ENCODE data around the gene SF3A2. TPM values are rescaled to one million over a fixed set of nuclear protein-coding genes. Genes with fewer than 3 reads are reported as not detected.

Gene SF3A2, protein sequence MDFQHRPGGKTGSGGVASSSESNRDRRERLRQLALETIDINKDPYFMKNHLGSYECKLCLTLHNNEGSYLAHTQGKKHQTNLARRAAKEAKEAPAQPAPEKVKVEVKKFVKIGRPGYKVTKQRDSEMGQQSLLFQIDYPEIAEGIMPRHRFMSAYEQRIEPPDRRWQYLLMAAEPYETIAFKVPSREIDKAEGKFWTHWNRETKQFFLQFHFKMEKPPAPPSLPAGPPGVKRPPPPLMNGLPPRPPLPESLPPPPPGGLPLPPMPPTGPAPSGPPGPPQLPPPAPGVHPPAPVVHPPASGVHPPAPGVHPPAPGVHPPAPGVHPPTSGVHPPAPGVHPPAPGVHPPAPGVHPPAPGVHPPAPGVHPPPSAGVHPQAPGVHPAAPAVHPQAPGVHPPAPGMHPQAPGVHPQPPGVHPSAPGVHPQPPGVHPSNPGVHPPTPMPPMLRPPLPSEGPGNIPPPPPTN
- total RNA-seq = 10 to 100 TPM; 12.9 to 32.0 TPM
- polyA plus RNA-seq = 10 to 100 TPM in 1 of 2 donors, 1 to 10 TPM in 1; 2.2 to 13.5 TPM

DNA sequence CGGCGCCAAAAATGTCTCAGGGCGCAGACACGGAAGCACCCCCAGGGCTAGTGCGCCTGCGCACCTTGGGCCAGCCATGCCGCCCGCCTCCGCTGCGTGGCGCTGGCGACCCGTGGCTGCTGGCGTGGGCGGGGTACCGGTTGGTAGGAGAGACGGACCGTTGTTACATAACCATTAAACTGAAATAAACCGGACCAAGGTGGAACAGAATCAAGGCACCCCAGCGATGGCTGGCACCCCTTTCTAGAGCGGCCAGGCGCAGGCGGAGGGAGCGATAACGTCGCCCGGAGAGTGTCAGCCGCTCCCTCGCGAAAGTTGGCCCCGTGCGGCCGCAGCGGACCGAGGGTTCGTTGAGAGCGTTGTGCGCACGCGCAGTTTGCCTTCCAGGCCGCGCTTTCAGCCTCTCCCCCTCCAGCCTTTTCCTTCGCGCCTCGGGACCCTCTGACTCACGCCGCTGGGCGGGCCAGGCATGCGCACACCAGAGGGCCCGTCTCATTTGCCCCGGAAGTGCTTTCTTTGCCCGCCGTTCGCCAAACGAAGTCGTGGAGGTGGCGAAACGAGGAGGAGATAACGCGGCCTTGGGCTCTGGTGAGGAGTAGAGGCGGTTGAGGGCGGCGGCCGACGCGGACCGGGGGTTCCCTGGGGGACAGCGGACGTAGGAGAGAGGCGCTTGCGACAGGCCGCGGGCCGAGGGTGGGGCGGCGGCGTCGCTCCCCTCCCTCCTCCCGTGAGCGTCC, at the start of gene SF3A2, which contains the start of gene PLEKHJ1:
SF3A2 (plus strand) TSS at position 511 of the 737 bp plus-strand sequence. CDS start 6,595 bp downstream, outside the sequence.
PLEKHJ1 (minus strand) TSS at position 16 of the 737 bp plus-strand sequence. CDS start 81 bp downstream, outside the sequence.
- TF ChIP-seq, protein P1, sequence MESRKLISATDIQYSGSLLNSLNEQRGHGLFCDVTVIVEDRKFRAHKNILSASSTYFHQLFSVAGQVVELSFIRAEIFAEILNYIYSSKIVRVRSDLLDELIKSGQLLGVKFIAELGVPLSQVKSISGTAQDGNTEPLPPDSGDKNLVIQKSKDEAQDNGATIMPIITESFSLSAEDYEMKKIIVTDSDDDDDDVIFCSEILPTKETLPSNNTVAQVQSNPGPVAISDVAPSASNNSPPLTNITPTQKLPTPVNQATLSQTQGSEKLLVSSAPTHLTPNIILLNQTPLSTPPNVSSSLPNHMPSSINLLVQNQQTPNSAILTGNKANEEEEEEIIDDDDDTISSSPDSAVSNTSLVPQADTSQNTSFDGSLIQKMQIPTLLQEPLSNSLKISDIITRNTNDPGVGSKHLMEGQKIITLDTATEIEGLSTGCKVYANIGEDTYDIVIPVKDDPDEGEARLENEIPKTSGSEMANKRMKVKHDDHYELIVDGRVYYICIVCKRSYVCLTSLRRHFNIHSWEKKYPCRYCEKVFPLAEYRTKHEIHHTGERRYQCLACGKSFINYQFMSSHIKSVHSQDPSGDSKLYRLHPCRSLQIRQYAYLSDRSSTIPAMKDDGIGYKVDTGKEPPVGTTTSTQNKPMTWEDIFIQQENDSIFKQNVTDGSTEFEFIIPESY (IDR thresholded peaks at IDR 0.05) = peak; percentile 56
- TF ChIP-seq HNF4A (conservative IDR thresholded peaks at IDR 0.05) (peak; percentile 24 to 27), FOXA1 (IDR thresholded peaks at IDR 0.05) (no peak), GABPA (IDR thresholded peaks at IDR 0.05 in 1 of 2, conservative IDR thresholded peaks at IDR 0.05 in 1 of 2) (peak; percentile 76 to 93), HNF4G (IDR thresholded peaks at IDR 0.05) (no peak), RAD21 (IDR thresholded peaks at IDR 0.05) (peak; percentile 95 to 96), SP1 (IDR thresholded peaks at IDR 0.05) (peak; percentile 46), TAF1 (conservative IDR thresholded peaks at IDR 0.05) (no peak), NR2F2 (IDR thresholded peaks at IDR 0.05) (no peak), EGR1 (IDR thresholded peaks at IDR 0.05; ENCODE audit: low read depth in 2 of 2) (peak; percentile 85 to 94), YY1 (IDR thresholded peaks at IDR 0.05) (peak; percentile 69), JUND (IDR thresholded peaks at IDR 0.05) (peak; percentile 90 to 96), RXRA (IDR thresholded peaks at IDR 0.05) (peak in 1 of 2 donors; percentile 34), FOXA2 (IDR thresholded peaks at IDR 0.05) (peak; percentile 21)
- TF ChIP-seq, protein P2, sequence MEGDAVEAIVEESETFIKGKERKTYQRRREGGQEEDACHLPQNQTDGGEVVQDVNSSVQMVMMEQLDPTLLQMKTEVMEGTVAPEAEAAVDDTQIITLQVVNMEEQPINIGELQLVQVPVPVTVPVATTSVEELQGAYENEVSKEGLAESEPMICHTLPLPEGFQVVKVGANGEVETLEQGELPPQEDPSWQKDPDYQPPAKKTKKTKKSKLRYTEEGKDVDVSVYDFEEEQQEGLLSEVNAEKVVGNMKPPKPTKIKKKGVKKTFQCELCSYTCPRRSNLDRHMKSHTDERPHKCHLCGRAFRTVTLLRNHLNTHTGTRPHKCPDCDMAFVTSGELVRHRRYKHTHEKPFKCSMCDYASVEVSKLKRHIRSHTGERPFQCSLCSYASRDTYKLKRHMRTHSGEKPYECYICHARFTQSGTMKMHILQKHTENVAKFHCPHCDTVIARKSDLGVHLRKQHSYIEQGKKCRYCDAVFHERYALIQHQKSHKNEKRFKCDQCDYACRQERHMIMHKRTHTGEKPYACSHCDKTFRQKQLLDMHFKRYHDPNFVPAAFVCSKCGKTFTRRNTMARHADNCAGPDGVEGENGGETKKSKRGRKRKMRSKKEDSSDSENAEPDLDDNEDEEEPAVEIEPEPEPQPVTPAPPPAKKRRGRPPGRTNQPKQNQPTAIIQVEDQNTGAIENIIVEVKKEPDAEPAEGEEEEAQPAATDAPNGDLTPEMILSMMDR (IDR thresholded peaks at IDR 0.05; ENCODE audit: low read depth, low read length, missing input control) = peak; percentile 100
- TF ChIP-seq, protein P3, sequence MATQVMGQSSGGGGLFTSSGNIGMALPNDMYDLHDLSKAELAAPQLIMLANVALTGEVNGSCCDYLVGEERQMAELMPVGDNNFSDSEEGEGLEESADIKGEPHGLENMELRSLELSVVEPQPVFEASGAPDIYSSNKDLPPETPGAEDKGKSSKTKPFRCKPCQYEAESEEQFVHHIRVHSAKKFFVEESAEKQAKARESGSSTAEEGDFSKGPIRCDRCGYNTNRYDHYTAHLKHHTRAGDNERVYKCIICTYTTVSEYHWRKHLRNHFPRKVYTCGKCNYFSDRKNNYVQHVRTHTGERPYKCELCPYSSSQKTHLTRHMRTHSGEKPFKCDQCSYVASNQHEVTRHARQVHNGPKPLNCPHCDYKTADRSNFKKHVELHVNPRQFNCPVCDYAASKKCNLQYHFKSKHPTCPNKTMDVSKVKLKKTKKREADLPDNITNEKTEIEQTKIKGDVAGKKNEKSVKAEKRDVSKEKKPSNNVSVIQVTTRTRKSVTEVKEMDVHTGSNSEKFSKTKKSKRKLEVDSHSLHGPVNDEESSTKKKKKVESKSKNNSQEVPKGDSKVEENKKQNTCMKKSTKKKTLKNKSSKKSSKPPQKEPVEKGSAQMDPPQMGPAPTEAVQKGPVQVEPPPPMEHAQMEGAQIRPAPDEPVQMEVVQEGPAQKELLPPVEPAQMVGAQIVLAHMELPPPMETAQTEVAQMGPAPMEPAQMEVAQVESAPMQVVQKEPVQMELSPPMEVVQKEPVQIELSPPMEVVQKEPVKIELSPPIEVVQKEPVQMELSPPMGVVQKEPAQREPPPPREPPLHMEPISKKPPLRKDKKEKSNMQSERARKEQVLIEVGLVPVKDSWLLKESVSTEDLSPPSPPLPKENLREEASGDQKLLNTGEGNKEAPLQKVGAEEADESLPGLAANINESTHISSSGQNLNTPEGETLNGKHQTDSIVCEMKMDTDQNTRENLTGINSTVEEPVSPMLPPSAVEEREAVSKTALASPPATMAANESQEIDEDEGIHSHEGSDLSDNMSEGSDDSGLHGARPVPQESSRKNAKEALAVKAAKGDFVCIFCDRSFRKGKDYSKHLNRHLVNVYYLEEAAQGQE (IDR thresholded peaks at IDR 0.05) = no peak
- TF ChIP-seq, protein P4, sequence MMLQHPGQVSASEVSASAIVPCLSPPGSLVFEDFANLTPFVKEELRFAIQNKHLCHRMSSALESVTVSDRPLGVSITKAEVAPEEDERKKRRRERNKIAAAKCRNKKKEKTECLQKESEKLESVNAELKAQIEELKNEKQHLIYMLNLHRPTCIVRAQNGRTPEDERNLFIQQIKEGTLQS (IDR thresholded peaks at IDR 0.05) = peak; percentile 59
- TF ChIP-seq, protein P5, sequence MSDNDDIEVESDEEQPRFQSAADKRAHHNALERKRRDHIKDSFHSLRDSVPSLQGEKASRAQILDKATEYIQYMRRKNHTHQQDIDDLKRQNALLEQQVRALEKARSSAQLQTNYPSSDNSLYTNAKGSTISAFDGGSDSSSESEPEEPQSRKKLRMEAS (IDR thresholded peaks at IDR 0.05) = peak; percentile 84
- peak within 1 kb of the TSS; percentile 97 to 100 for H3K27ac ChIP-seq (ENCODE audit: low read depth in 1 of 2, low read length in 2 of 2)
- H3K27me3 ChIP-seq (ENCODE audit: control insufficient read depth in 4 of 4, insufficient read depth in 4 of 4, low read length in 3 of 4) = no peaks in the 10 kb centered on the region
- H3K36me3 ChIP-seq (ENCODE audit: control insufficient read depth in 4 of 4, insufficient read depth in 3 of 4, low read depth in 1 of 4, low read length in 3 of 4) = peaks cover 0 to 4% (median under 1%) of the 10 kb centered on the region in 4 donors
- peaks cover 21 to 54% (median 45%) of the 10 kb centered on the region in 4 donors for H3K4me1 ChIP-seq (ENCODE audit: control insufficient read depth in 4 of 4, insufficient read depth in 4 of 4, low read length in 3 of 4)
- WGBS = under 1% methylated on average over 80 of the region's 80 CpGs
- DNase-seq (ENCODE audit: low spot score) = peak; percentile 99
- H3K9ac ChIP-seq (ENCODE audit: low read depth in 1 of 2, low read length in 2 of 2) = peak within 1 kb of the TSS; percentile 78 to 86
- H3K4me3 ChIP-seq (ENCODE audit: low read depth in 1 of 3, low read length in 3 of 3) = peak within 1 kb of the TSS; percentile 83 to 98 (median 89)
- no peaks in the 10 kb centered on the region for H3K9me3 ChIP-seq (ENCODE audit: control insufficient read depth in 4 of 4, low read length in 3 of 4)
